ENCODE results near the gene WEE2. TPM values are rescaled to one million over a fixed set of nuclear protein-coding genes. Genes with fewer than 3 reads are reported as not detected.

Gene WEE2
- total RNA-seq: not detected in 2 replicates

DNA sequence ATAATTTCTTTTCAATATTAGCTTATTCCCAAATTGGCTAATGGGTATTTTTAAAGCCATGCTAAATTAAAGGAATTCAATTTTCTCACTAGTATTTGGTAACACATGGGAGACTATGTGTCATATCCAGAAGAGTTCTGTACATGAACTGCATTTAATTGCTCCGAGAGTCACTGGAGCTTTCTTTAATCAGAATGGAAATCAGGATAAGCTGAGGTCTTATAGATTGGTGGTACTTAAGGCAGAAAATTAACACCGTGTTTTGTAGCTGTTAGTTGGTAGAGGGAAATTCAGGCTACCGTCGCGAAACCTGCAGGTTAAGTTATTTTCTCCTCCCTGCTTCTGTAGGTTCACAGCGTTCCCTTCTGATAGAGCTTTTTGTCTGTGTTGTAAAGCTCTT is at the start of gene WEE2:
WEE2 (plus strand) TSS at position 3 of the 400 bp plus-strand sequence. CDS start 406 bp downstream, outside the sequence.
- no peak for DNase-seq (ENCODE audit: extremely low read depth, low read depth, low spot score)

DNA sequence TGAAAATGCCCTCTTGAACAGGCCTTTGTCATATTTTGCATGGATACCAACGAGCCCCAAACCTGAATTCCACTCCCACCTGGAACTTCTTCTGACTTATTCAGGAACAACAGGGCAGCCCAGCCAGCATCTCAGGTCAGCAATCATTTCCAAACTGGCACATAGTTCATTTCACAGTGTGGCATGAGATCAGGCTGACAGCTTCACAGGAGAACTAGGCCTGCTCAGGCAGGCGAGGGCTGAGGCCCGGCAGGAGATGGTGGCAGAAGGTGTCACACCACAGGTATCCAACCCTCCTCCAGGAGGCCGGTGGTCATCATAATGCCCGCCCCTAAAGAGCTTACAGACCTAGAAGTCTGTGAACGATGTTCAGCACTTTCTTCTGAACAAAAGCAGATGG is 48.7 kb upstream of the WEE2 start:
- no peak for DNase-seq (ENCODE audit: extremely low read depth, low read depth, low spot score)

DNA sequence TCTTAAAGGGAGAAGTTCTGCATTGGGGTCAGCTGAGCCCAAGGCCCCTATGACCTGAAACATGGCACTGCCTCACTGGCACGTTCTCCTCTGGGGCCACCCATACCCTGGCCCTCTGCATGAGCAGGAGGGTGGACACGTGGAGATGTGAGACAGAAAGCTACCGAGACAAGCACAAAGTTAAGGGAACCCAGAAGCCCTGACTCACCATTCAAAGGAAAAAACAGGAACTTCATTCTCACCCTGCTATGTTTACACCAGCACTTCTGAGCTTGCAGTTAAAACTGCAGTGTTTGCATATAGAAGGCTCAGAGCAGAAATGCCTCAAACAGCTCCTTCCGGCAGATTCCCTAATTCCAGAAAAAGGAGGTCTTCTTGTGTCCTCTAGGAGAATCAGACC is 47.9 kb upstream of the WEE2 start:
- DNase-seq (ENCODE audit: extremely low read depth, low read depth, low spot score): no peak

DNA sequence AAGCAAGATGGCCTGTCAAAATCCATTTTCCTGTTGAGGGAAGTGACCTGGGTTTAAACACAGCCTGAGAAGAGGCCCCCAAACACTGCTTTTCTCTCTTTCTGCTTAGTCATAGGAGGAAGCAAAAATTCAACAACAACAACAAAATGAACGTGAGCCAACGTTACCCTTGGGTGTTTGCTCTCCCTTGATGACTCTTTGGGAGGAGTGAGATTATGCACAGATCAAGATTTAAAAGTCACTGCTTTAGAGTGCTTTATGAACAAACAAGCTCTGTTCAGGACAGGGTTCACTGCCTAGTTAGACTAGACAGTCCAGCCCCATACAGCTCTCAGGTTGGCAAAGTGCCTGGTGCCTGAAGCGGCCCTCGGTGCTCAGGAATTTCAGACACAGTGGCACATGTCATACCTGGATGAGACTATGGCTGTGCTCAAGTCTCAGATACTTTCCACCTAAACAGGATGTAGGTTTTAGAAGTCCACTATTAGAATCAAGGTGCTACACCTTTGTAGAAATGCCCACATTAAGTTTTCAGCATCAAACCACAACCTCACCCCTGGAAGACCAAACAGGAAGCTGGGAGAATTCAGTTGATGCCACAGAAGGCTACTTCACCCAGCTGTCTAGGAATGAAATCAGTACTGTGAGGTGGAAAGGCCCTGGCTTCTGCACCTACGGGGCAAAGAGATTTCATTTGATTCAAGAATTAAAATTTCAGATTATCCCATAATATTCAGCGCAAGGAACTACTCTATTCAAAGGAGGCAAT is 44.9 kb upstream of the WEE2 start:
- no peak for DNase-seq (ENCODE audit: extremely low read depth, low read depth, low spot score)

DNA sequence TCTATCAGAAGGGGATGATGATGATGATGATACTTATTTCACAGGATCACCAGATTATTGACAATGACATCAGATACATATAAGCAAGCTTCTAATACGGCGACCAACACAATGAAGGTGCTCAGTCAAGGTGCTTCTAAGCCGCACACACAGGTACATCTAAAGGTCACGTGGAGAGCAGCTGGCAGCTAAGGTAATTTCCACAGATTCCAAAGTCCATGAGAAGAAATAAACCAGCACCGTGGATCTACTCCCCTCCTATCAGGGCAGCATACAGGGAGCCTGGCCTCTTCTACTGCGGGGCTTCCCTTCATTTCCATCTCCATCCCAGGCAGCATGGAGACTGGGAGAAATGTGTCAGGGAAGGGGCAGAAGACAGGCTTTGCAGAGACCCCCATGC is 43.7 kb upstream of the WEE2 start:
- no peak for DNase-seq (ENCODE audit: extremely low read depth, low read depth, low spot score)

DNA sequence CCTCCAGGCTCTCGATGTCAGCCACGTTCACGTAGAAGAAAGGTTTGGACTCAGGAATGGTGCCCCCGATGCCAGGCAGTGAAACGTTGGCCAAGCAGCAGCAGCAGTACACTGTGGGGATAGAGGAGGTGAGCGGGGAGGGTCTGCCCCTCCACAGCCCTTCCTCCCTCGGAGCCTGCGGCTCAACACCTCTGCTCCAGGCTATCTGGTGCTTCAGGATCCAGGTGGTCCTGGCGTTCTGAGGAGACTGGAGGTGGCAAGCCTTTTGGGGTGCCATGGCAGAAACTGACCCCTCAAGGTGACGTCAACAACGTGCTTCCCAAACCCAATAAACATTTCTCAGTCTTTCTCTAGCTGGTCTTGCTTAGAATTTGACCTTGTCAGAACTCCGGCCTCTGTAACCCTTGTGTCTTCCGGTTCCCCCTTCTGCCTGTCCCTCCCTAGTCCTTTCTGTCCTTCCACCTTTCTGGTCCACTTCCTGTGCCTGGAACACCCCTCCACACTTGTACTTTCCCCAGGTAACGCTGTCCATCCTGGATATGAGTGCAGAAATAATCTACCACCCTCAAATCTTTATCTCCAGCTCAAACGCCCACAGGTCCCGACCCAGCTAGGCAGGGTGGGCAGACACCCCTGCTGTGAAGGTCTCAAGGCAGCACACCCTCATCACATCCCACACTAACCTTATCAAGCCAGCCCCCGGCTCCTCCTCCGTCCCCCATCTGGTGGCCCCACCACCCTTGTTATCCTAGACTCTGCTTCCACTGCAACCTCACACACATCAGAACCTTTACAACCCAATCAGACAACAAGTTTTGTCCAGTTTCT is 42.7 kb upstream of the WEE2 start:
- DNase-seq (ENCODE audit: extremely low read depth, low read depth, low spot score): no peak

DNA sequence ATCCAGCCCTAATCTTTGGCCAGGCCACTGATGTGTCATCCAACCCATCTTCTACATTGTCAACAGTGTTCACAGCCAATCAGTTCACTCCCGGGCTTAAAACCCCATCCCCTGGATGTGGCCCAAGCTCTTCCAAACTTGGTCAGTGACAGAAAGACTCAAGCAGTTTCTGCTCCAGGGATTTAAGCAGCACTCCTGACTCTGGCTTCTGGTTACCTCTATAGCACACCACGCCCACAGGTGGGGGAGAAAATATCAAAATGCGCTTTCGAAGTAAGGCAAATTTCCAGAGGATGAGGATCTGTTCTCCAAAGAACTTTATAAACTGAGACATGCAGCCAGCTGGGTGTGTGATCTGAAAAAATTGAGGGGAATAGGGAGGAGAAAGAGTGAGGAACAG is 42.1 kb upstream of the WEE2 start:
- no peak for DNase-seq (ENCODE audit: extremely low read depth, low read depth, low spot score)

DNA sequence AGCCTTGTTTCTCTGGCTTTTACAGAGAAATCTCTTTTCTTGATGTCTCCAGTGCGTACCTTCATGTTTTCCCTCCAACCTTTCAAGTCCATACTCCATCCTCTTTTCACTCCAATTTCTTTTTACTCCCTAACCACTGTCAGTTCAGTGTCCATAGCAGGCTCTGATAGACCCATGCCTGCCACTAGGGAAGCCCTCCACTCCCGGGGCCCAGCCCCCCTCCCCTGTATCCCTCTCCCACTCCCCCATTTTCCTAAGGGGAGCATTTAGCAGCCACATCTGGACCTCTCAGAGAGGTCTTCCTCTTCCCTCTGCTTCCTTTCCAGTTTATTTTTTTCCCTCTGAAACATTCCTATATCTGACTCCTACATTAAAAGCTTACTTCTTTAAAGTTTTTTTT is 39.3 kb upstream of the WEE2 start:
- DNase-seq (ENCODE audit: extremely low read depth, low read depth, low spot score): no peak

DNA sequence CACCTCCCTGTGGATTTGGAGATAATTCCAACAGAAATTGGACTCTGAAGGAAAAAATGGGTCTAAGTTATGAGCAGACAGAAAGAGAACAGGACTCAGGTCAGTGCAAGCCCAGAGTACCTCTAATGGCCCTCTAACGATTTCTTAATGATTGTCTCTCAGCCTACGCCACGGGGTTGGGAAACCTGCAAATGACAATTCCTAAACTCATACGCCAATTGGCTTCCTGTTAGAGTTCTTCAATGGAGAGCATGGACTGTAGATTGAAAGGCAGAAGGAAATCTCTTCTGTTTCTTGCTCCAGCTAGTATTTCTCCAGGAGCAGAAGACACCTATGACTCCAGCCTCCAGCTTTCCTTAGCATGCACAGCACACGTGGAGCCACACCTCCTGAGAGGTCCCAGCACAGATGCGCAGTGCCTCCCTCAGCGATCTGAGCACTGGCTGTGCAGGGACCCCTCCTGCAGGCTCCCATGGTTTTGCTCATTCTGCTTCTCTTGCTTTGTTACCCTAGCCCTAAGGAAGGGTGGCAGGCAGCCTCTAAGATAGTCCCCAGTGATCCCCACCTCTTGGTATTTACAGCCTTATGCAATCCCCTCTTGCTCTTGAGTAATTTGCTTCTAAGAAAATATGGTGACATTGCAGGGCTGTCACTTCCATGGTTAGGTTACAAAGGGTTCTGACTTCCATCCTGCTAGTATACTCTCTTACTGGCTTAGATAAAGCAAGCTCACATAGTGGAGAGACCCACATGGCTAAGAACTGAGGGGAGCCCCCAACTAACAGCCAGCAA is 36.3 kb upstream of the WEE2 start:
- no peak for DNase-seq (ENCODE audit: extremely low read depth, low read depth, low spot score)

DNA sequence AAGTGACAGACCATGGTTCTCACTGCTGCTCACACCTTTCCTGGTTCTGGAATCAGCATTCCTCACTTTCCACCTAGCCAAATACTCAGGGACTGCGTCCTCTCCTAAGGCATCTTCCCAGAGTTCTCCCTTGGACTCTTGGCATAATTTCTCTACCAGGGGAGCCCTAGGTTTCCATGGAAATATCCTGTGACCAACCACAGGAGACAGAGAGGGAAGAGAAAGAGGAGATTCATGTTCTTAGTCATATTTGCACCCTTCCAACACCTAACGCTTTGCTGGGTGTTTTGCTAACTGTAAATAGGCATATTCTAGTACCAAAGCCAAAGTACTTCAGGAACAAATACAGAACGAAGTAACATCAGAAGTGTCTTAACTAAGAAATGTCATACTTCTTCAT is 34.8 kb upstream of the WEE2 start:
- DNase-seq (ENCODE audit: extremely low read depth, low read depth, low spot score): no peak

DNA sequence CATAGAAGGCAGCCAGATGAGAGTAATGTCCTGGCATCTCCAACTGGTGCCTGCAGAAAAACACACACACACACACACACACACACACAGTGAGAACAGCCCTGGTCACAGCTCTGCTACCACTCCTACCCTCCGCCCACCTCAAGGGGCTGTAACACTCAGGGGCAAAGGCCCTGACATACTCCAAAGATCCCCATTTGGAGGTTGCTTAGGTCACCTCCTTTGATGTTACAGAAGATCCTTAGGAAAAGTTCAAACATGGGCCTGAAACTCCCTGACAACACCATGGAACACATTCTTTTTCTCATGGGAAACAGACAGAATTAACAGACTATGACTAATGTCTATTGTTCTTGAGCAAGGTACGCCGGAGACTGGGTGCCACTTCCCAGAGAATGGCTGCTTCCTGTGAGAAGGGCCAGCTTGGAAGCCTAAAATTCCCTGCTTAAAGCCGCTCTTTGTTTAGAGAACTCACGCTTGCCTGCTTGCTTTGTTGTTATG is 33.9 kb upstream of the WEE2 start:
- DNase-seq (ENCODE audit: extremely low read depth, low read depth, low spot score): peak; percentile 95

DNA sequence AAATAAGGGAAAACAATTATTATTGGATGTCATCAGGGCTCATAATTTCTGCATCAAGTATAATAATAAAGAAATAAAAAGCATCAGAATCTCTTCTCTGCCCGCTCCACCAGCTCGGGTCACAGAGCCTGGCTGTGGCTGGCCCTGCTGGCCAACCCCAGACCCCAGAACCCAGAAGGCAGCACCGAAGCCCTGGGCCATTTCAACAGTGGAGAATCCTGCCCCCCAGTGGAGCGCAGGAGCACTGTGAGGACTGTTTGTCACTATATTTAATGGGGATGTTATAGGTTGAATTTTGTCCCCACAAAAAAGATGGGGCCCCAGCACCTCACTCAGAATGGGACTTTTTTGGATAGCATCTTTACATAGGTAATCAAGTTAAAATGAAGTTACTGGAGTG is 33.5 kb upstream of the WEE2 start:
- DNase-seq (ENCODE audit: extremely low read depth, low read depth, low spot score): no peak

DNA sequence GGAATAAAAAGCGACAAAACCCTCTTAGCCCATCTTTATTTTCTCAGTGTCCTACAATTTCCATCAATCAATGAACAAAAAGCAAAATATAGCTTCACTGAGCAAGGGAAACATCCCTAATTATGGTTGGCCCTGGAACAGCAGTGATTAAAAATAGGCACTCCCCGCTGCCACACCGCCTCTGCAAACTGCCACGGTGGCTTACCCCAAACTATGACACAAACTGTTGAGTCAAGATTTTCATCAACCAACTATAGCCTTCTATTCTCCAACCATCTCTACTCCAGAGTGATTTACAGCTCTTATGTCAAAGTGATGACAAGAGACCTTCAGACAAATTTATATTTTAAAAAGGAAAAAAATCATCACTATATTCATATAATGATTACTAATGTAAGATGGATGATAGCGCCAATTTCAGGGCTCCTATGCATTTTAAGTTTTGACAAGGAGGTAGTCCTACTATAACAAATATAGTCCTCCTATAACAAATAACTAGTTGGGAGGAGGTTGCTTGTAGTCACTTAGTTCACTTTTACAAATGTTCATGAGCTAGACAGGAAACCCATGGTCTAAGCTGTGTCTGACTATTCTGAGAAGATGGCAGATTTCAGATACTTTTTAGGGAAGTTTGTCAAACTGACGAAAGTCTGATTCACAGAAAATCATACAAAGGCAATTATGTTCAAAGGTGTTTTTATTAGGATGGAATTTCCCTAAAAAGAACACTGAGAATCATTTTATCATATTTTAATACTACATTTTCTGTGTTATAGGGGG is 32.5 kb upstream of the WEE2 start:
- no peak for DNase-seq (ENCODE audit: extremely low read depth, low read depth, low spot score)

DNA sequence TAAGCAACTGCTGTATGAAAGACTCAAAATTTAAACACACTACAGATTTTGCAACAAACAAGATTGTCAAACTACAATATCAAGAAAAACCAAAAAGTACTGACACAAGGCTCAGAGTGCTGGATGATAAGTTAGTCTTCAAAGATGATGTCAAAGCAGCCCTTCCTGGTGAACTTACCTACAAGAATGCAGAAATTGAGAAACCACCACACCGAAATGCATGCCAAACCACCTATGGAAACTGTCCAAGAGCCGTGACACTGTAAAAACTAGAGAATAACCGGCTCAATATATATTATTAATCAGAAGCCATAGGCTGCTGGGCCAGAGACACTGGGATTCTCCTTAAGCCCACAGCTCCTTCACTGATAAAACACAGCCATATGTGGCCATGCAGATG is 31.5 kb upstream of the WEE2 start:
- DNase-seq (ENCODE audit: extremely low read depth, low read depth, low spot score): no peak

DNA sequence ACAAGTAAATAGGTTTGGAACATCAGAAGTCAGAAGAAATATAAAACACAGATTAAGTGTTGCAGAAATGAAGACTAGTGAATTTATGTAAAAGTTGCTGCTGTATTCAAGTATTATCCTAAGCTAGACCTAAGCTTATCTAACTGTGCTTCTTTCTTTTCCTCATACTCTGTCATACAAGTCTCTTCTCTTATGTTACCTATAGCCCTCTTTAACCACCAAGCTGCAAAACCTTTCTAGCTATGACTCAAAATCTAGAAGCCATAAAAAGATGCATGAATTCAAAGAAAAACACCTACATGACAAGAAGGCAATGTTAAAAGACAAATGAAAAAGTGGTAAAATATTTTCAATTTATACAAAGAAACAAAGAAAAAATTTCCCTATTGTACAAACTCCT is 29.1 kb upstream of the WEE2 start:
- DNase-seq (ENCODE audit: extremely low read depth, low read depth, low spot score): no peak

DNA sequence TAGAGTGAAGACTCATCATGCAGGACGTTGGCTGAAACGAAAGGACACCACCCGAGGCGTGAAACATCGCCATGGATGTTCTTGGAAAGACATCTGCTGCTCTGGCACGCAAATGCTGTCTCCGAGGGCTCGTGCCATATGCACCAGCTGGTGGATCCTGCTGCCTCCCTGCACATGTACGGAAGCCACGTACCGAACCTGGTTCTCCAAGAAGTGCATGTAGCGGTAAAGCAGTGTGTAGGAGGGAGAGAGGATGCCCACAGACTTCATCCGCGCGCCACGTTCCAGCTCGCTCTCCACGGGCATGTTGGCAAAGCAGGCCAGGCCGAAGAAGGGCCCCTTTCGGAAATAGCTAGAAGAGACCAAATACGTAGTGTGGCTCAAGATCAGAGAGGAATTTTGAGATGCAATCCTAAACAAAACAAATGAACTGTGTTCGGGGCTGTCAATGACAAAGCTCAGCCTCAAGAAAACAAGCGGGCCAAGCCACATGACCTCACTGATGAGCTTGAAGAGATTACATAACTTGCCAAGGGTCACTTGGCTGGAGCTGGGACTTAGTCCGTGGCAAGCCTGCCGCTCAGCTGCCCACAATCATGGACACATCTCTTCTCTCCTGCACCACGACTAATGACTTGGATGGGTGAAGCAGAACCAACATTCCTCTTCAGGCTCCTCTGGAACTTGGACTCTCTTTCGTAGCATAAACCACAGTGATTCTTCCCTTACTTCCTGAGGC is 22.7 kb upstream of the WEE2 start:
- DNase-seq (ENCODE audit: extremely low read depth, low read depth, low spot score): no peak

DNA sequence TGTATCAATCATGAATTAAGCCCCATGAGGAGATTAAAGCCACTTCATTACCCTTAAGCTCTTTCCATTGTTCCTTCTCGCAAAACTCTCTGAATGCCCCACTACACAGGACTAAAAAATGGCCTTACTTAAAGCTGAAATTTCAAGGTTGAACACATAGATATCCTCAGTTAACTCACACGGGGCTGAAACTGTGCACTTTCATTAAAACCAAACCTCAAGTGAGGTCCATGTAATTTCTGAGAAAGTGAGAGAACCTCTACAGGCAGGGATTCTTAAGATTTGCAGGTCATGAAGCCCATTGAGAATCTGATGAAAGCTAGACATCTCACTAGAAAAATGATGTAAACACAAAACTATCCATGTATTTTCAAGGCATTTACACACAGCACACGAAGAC is 22.1 kb upstream of the WEE2 start:
- DNase-seq (ENCODE audit: extremely low read depth, low read depth, low spot score): no peak

DNA sequence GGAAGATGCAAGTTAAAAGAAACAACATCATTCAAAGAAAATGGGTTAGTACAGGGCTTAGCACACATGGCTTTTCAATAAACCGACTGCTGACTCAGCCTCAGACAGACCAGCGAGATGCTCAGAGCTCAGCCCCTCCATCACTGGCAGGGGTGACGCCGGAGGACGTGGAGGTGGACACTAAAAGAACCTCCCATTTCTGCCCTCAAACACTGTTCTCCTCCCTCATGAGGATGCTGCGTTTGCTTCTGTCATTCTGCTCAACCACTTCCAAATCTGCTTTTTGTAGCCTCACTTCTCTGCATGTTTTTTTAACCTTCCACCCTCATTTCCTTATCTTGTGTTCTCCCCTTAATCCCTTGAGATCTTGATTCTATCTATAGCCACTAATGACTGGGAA is 21.5 kb upstream of the WEE2 start:
- no peak for DNase-seq (ENCODE audit: extremely low read depth, low read depth, low spot score)

DNA sequence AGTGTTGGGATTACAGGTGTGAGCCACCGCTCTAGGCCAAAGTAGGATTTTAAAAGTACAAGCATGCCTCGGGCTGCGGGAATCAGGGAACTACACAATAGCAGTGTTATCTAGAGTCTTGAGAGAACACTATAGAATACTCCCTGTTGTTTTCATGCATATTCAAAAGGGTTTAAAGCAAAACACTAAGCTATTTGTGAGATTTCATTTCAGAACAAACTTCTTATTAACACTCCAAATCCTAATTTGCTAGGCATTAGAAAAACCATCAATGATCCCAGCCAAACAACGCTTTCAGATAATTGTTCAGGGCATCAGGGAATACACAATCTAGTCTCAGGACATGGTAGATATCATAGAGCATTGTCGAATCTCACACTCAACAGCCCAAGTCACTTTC is 20.1 kb upstream of the WEE2 start:
- no peak for DNase-seq (ENCODE audit: extremely low read depth, low read depth, low spot score)

All from glomerular endothelial cell (primary cell).